Activated CD8-positive, alpha-beta memory T cell treated with anti-CD3 and anti-CD28 coated beads for 1 hour (primary cell): ENCODE measurements around the gene KLHL30.

ENCODE experiments used
- DNase-seq, 2 donors: peaks; one replicate each; pipeline ENCODE4 v3.0.0-alpha.2; 2020; ENCODE audit warnings: low read depth in 1 of 2; ENCODE audit errors: extremely low read depth in 1 of 2

KLHL30 gene

GRCh38 chr2:238172439-238172838 is 34.0 kb downstream of the KLHL30 start:
- no peak for DNase-seq

- no peak for DNase-seq
These were observed 35.2 kb downstream of the KLHL30 start for GRCh38 chr2:238173692-238174091.

- DNase-seq: no peak
These were observed 35.8 kb downstream of the KLHL30 start for GRCh38 chr2:238174291-238174690.

- DNase-seq: no peak
These were observed 36.2 kb downstream of the KLHL30 start for GRCh38 chr2:238174701-238175100.

GRCh38 chr2:238176613-238177012 is 38.1 kb downstream of the KLHL30 start:
- no peak for DNase-seq

GRCh38 chr2:238180554-238180953 is 42.1 kb downstream of the KLHL30 start:
- DNase-seq: no peak

GRCh38 chr2:238182362-238182761 is 43.9 kb downstream of the KLHL30 start:
- no peak for DNase-seq

GRCh38 chr2:238183821-238184220 is 45.4 kb downstream of the KLHL30 start:
- DNase-seq: no peak

GRCh38 chr2:238187618-238188548 is 49.4 kb downstream of the KLHL30 start:
- no peak for DNase-seq

GRCh38 chr2:238190445-238190844 is 52.0 kb downstream of the KLHL30 start:
- DNase-seq: no peak
